Duodenal mucosa (tissue), 2 donors: ENCODE measurements around the gene ACSF2.
"Not testable (repeated sequence)": the region's sequence is repeated elsewhere in the genome, so short reads cannot be mapped to it uniquely, and the experiment has no call there.

ENCODE experiments used
- H3K27ac ChIP-seq: one replicate; pipeline ENCODE4 v1.7.0; 2013; ENCODE audit warnings: low read depth, low read length
- H3K27me3 ChIP-seq, 2 donors: one replicate each; pipeline ENCODE4 v1.7.0; 2013; ENCODE audit warnings: low read length in 2 of 2, control low read depth in 1 of 2; ENCODE audit not compliant: insufficient read depth in 2 of 2, control insufficient read depth in 1 of 2
- H3K36me3 ChIP-seq, 2 donors: one replicate each; pipeline ENCODE4 v1.7.0; 2013; ENCODE audit warnings: low read length in 2 of 2, control low read depth in 1 of 2; ENCODE audit not compliant: insufficient read depth in 2 of 2, control insufficient read depth in 1 of 2
- H3K4me1 ChIP-seq, 2 donors: one replicate each; pipeline ENCODE4 v1.7.0; 2013; ENCODE audit warnings: low read length in 2 of 2, control low read depth in 1 of 2; ENCODE audit not compliant: insufficient read depth in 2 of 2, control insufficient read depth in 1 of 2
- H3K4me3 ChIP-seq, 2 donors: one replicate each; pipeline ENCODE4 v1.7.0; 2013; ENCODE audit warnings: low read length in 2 of 2, low read depth in 1 of 2
- H3K9ac ChIP-seq, 2 donors: one replicate each; pipeline ENCODE4 v1.7.0; 2013; ENCODE audit warnings: low read length in 2 of 2, low read depth in 1 of 2
- H3K9me3 ChIP-seq, 2 donors: one replicate each; pipeline ENCODE4 v1.7.0; 2013; ENCODE audit warnings: low read length in 2 of 2, control low read depth in 1 of 2; ENCODE audit not compliant: control insufficient read depth in 1 of 2

Gene ACSF2

DNA sequence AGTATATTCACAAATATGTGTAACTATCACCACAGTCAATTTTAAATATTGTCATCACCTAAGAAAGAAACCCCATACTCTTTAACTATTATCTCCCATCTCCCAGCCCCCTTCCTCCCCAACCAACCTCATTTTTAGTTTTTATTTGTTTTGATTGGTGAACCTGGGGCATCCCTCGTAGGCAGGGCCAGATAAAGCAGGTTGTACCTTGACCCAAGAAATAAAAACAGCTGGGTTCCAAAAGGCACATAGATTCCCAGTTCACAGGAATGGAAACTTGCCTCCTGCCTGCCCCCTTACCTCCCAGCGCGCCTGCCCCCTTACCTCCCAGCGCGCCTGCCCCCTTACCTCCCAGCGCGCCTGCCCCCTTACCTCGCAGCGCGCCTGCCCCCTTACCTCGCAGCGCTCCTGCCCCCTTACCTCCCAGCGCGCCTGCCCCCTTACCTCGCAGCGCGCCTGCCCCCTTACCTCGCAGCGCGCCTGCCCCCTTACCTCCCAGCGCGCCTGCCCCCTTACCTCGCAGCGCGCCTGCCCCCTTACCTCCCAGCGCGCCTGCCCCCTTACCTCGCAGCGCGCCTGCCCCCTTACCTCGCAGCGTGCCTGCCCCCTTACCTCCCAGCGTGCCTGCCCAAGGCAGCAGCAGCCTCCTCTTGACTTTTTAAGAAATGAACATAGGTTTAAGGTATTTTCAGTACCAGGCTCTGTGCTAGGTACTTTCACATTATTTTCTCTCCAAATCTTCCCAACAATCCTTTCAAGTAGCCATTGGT lies 49.9 kb downstream of the ACSF2 start:
- Histone ChIP-seq H3K4me3 (peak overlapping the region; percentile 51 to 53), H3K36me3 (peaks cover 9 to 23% of the 10 kb centered on the region in 2 donors), H3K9ac (peak overlapping the region; percentile 14 to 15), H3K4me1 (peaks cover 19 to 20% of the 10 kb centered on the region in 2 donors)
- H3K9me3 ChIP-seq, H3K27me3 ChIP-seq, H3K27ac ChIP-seq: not testable (repeated sequence)

DNA sequence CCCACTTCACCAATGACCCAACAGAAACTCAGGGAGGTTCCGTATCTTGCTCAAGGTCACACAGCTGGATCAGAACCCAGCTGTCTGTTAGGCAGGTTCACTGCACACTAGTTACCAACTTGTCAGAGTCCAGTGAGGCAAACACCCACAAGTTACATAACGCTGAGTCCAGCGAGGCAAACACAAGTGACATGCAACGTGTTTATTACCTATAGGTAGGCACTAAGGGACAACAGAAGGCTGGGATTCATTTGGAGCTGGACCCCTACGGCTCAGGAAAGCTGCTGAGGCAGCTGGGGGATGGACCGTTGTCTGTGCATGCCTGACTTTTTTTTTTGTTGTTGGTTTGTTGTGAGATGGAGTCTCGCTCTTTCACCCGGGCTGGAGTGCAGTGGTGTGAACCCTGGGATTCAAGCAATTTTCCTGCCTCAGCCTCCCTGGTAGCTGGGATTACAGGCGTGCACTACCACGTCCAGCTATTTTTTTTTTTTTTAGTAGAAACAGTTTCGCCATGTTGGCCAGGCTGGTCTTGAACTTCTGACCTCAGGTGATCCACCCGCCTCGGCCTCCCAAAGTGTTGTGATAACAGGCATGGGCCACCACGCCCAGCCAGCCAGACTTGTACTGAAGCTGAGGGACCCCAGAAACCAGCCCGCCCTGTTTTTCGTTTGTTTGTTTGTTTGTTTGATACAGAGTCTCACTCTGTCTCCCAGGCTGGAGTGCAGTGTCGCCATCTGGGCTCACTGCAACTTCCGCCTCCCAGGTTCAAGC lies 50.7 kb downstream of the ACSF2 start:
- peaks cover 19 to 20% of the 10 kb centered on the region in 2 donors for H3K4me1 ChIP-seq
- H3K27ac ChIP-seq: no peak overlapping the region
- peaks cover 6 to 16% of the 10 kb centered on the region in 2 donors for H3K36me3 ChIP-seq
- peak overlapping the region; percentile 14 to 15 for H3K9ac ChIP-seq
- H3K9me3 ChIP-seq: no peaks in the 10 kb centered on the region
- H3K4me3 ChIP-seq: peak overlapping the region; percentile 51 to 53
- H3K27me3 ChIP-seq: no peaks in the 10 kb centered on the region

DNA sequence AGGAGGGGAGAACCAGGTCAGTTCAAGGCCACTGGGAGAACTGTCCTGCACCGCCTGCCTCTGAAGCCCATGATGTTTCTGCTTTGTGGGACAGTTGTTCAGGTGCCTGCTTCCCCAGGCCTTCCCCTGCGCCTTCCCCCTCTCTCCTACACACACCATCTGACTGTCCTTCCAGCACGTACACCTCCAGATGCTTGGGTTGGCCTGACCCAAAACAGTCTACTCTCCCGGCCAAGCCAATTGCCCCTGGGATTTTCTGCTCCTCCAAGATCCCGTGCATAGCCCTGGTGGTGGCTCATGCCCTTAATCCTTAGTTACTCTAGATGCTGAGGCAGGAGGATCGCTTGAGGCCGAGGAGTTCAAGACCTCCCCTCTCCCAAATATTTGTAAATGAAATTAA lies 52.0 kb downstream of the ACSF2 start:
- Histone ChIP-seq H3K4me3 (peak overlapping the region; percentile 72 to 77), H3K4me1 (peaks cover 24 to 28% of the 10 kb centered on the region in 2 donors), H3K9me3 (no peaks in the 10 kb centered on the region), H3K36me3 (peaks cover 2 to 12% of the 10 kb centered on the region in 2 donors), H3K9ac (peak overlapping the region; percentile 52 to 59), H3K27me3 (no peaks in the 10 kb centered on the region), H3K27ac (no peak overlapping the region)

DNA sequence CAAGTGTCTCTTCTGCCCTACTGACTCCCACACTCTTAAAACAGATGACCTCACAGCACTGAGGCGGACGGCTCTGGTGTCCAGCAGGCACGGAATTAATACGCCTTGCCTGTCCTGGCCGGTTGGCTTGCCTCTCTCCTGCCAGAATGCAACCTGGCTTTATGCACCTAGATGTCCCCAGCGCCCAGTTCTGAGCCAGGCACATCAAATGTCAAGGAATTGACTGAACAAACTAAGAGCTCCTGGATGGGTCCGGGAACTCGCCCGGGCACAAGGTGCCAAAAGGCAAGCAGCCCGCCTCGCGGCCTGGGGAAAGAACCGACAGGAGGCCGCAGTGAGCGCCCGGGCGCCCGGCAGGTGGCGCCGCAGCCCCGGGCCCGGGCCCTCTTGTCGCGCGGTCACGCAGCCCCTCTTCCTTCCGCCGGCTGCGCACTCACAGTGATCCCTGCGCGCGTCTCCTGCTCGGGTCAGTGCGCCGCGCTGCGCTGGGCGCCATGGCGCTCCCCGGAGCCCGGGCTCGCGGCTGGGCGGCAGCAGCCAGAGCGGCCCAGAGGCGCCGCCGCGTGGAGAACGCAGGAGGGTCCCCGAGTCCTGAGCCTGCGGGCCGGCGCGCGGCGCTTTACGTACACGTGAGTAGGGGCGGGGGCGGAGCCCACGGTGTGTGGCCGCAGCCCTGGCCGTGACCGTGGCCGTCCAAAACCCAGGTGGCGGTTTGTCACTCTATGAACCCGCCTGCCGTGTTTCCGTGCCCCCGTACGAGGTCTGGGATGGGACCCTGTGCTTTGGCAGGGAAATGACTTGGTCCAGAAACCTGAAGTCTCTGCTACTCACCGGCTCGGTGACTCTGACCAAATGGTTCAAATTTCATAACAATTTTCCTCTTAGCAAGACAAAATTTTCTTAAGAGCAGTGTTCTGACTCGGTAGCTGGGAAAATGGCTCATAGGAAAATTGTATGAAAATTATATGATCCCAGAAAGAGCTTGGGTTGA lies 52.7 kb downstream of the ACSF2 start, which contains the start of gene RSAD1:
RSAD1 (plus strand) TSS at position 470 of the 991 bp plus-strand sequence; CDS start at position 495, 25 bp downstream.
- Histone ChIP-seq H3K4me3 (peak within 1 kb of the TSS; percentile 72 to 77), H3K27ac (peak within 1 kb of the TSS; percentile 48), H3K36me3 (peaks cover 7 to 17% of the 10 kb centered on the region in 2 donors), H3K4me1 (peaks cover 24 to 28% of the 10 kb centered on the region in 2 donors), H3K9me3 (no peaks in the 10 kb centered on the region), H3K27me3 (no peaks in the 10 kb centered on the region), H3K9ac (peak within 1 kb of the TSS; percentile 59 to 70)

DNA sequence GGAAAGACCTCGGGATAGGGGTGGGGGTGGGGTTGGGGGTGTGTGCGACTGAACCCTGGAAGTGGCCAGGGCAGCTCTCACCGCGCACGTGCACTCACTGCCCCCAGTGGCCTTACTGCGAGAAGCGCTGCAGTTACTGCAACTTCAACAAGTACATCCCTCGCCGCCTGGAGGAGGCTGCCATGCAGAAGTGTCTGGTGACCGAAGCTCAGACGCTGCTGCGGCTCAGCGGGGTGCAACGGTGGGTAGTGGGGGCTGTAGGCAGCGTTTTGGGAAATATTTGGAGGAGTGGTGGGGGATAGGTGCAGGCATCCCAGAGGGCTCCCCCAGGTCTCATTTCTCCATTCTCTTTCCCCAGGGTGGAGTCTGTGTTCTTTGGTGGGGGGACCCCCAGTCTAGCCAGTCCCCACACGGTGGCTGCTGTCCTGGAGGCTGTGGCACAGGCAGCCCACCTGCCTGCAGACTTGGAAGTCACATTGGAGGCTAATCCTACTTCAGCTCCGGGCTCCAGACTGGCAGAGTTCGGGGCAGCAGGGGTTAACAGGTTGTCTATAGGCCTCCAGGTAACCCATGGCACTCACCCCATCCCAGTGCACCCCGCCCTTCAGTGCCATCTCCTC lies 53.6 kb downstream of the ACSF2 start:
- no peak overlapping the region for H3K27ac ChIP-seq
- no peaks in the 10 kb centered on the region for H3K9me3 ChIP-seq
- peaks cover 24 to 28% of the 10 kb centered on the region in 2 donors for H3K4me1 ChIP-seq

DNA sequence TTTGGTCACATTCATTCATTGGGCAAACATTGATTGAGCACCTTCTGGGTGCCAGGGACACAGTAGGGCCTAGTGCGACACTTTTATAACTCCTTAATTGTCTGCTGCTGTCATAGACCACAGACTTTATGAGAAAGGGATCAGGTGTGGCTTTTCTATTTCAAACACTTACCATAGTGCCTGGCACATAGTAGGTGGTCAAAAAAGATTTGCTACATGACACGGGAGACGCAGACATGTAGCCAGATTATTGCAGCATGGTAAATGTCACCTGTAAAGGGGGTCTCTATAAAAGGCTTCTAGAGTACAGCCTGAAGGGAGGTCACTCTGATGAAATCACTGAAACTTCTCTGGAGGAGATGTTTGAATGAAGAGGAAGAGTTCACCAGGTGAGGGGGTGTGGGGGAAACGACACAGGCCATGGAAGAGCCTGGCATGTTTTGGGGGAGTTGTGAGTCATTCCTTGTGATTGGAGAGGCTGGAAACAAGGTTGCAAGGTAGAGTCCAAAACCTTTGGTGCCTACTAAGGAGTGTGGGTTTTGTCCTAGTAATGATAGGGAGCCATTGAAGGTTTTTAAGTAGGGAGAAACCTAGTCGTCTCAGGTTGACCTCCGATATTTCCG lies 54.2 kb downstream of the ACSF2 start:
- Histone ChIP-seq H3K4me3 (peak overlapping the region; percentile 72 to 77), H3K4me1 (peaks cover 24 to 28% of the 10 kb centered on the region in 2 donors), H3K9ac (peak overlapping the region in 1 of 2 donors; percentile 39), H3K36me3 (peaks cover 20 to 29% of the 10 kb centered on the region in 2 donors), H3K27ac (no peak overlapping the region), H3K9me3 (no peaks in the 10 kb centered on the region), H3K27me3 (no peaks in the 10 kb centered on the region)

More for the DNA sequence above, 53.6 kb downstream of the ACSF2 start:
- Histone ChIP-seq H3K9ac (peak overlapping the region; percentile 39 to 70), H3K36me3 (peaks cover 15 to 22% of the 10 kb centered on the region in 2 donors), H3K4me3 (peak overlapping the region; percentile 72 to 77), H3K27me3 (no peaks in the 10 kb centered on the region)

DNA sequence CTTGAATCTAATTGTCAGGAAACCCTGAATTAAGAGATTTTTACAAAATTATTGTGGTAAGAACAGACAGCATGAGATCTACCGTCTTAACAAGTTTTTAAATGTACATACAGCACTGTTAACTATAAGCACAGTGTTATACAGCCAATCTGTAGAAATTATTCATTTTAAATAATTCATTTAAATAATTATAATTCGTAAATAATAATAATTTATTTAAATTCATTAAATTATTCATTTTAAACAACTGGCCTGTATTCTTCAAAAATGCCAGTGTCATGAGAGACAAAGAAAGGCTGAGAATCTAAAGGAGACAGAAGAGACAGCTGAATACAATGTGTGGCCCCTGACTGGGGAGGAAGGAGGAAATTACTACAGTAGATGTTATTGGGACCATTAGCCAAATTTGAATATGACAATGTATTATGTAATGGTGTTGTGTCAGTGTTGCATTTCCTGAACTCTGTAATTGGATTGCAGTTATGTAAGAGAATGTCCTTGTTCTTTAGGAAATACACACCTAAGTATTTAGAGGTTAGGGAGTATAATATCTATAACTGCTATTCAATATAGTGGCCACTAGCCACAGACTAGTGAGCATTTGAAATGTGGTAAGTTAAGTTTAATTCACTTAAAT lies 55.0 kb downstream of the ACSF2 start:
- Histone ChIP-seq H3K36me3 (peaks cover 25 to 36% of the 10 kb centered on the region in 2 donors), H3K27ac (no peak overlapping the region), H3K27me3 (no peaks in the 10 kb centered on the region), H3K9ac (no peak overlapping the region), H3K4me3 (no peak overlapping the region), H3K9me3 (no peaks in the 10 kb centered on the region), H3K4me1 (peaks cover 24% of the 10 kb centered on the region in 2 donors)

DNA sequence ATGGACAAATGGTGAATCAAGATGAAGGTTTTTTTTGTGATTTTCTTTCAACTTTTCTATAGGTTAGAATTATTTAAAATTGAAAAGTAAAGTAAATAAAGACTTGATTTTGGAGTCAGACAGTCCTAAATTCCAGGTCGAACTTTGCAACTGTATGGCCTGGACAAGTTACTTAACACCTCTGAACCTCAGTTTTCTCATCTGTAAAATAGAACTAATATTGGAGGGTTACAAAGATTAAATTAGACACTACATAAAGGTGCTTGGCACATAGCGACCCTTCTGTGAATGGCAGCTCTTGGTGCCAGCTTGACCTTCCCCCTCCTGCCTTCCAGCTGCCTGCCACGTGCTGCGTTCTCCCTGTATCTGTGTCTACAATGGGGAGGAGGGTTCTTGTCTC lies 55.6 kb downstream of the ACSF2 start:
- H3K27ac ChIP-seq: no peak overlapping the region
- H3K9me3 ChIP-seq: no peaks in the 10 kb centered on the region
- H3K36me3 ChIP-seq: peaks cover 25 to 37% of the 10 kb centered on the region in 2 donors
- no peak overlapping the region for H3K4me3 ChIP-seq
- no peak overlapping the region for H3K9ac ChIP-seq
- H3K4me1 ChIP-seq: peaks cover 22 to 24% of the 10 kb centered on the region in 2 donors
- H3K27me3 ChIP-seq: no peaks in the 10 kb centered on the region
